Astrocyte of the spinal cord (primary cell): ENCODE results near the gene MARCKS.

Experiments
- DNase-seq: peaks from one replicate; pipeline ENCODE4 v3.0.0; 2011; ENCODE audit warnings: low read depth, low spot score
- H3K4me3 ChIP-seq: 2 replicates; pipeline ENCODE4 v1.5.1; 2011; ENCODE audit warnings: low read depth, mild to moderate bottlenecking, low read length, moderate library complexity
- in situ Hi-C: cut with HindIII; loops from 2 replicates; pipeline ENCODE4 v1.10.0; 2017; ENCODE audit warnings: low sequenced_read_pairs
- TF ChIP-seq, protein P1 (sequence below): IDR thresholded peaks from 2 replicates; pipeline ENCODE4 v1.5.1; 2012; ENCODE audit warnings: low read depth, mild to moderate bottlenecking, low read length, inconsistent platforms

The MARCKS gene

DNA sequence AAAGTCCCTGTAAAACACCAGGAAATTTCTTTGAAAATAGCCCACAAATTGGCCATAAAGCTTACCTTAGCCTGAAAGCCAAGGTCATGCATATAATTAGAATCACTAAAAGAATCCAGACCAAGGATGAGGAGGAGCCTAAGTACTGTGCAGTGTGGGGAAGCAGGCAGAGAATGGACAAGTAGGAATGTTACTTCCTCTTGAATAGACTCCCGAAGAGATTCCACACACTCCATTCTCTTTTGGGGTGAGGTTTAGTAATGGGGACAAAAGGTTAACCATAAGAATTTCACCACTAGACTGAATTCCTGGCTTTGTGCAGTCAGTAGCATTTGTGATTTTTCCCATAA, 27.5 kb upstream of the MARCKS start:
- H3K4me3 ChIP-seq, result no peak overlapping the region
- peak; percentile 81 for DNase-seq
- TF ChIP-seq, protein P1, sequence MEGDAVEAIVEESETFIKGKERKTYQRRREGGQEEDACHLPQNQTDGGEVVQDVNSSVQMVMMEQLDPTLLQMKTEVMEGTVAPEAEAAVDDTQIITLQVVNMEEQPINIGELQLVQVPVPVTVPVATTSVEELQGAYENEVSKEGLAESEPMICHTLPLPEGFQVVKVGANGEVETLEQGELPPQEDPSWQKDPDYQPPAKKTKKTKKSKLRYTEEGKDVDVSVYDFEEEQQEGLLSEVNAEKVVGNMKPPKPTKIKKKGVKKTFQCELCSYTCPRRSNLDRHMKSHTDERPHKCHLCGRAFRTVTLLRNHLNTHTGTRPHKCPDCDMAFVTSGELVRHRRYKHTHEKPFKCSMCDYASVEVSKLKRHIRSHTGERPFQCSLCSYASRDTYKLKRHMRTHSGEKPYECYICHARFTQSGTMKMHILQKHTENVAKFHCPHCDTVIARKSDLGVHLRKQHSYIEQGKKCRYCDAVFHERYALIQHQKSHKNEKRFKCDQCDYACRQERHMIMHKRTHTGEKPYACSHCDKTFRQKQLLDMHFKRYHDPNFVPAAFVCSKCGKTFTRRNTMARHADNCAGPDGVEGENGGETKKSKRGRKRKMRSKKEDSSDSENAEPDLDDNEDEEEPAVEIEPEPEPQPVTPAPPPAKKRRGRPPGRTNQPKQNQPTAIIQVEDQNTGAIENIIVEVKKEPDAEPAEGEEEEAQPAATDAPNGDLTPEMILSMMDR, result no peak
- in situ Hi-C loops, result no loop called here

DNA sequence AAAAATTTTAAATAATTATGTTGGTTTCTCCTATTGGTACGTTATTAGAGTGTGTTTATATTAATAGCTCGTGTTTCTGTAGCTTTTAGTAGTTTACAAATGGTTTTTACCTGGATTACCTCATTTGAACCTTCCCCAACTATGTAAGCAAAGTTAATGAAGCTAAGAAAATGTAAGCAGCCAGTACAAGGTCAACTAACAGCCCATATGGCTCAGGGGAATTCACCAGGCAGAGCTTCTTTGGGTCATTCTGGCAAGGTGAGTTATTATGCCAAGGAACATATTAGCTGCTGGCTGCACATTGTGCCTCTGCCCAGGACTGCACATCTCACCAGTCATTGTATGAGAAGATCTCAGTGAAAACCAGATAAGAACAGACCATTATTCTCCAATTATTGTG, 27.0 kb upstream of the MARCKS start:
- H3K4me3 ChIP-seq, result no peak overlapping the region
- TF ChIP-seq, protein P1, result no peak
- in situ Hi-C loops, result no loop called here
- no peak for DNase-seq

DNA sequence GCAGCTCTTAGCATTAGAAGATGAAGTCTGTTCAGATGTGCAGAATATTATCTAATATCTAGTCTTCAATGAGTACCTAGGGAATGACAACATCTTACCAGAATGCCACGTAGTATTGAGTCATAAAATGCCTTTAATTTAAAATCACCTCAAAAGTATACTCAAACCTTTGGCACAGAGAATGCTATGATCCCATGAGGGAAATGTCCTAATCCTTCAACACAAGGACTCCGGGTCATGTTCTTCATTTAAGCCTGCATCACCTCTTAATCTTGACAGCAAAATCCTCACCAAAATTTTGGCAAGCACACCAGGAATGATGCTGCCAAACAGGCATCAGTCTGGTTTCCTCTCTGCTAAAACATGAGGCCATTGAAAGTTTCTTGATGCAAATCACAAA, 23.6 kb upstream of the MARCKS start:
- DNase-seq, result peak; percentile 53
- in situ Hi-C loops, result no loop called here
- no peak overlapping the region for H3K4me3 ChIP-seq
- TF ChIP-seq, protein P1, result no peak

DNA sequence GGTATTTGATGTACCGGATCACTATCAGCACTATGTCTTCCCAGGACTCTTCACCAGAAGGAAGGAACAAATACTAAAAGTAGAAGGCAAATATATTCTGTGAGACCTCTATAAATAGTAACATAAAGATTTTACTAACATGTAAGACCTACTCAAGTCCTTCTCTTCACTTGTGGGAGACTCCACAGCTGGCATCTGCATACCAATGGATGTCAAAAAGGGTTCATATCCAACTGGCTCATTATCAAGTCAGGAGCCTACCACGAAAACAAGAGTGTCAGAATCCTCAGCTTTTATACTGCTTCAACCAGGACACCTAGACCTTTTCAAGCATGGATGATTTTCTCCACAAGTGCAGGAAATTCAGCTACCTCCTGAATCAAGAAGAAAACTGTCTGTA, 20.0 kb upstream of the MARCKS start:
- H3K4me3 ChIP-seq, result no peak overlapping the region
- no peak for DNase-seq
- TF ChIP-seq, protein P1, result no peak
- in situ Hi-C loops, result no loop called here

DNA sequence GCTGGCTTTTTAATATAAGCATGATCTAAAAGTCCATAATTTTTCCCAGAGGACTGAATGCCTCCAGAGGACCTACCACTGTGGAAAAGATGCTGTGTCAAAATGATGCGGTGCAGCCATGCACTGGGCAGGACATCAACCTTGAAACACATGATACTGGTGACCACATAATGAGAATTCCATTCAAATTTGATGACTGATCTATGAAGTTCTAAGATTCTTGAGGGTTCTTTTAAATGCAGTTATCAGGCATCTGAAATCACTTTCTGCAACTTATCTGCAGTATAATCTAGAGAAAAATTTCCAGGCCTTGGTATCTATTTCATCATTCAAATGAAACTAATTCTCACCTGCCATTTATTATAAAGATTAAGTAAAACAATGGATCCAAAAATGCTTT, 15.0 kb upstream of the MARCKS start:
- TF ChIP-seq, protein P1, result no peak
- in situ Hi-C loops, result no loop called here
- peak; percentile 84 for DNase-seq
- H3K4me3 ChIP-seq, result no peak overlapping the region

DNA sequence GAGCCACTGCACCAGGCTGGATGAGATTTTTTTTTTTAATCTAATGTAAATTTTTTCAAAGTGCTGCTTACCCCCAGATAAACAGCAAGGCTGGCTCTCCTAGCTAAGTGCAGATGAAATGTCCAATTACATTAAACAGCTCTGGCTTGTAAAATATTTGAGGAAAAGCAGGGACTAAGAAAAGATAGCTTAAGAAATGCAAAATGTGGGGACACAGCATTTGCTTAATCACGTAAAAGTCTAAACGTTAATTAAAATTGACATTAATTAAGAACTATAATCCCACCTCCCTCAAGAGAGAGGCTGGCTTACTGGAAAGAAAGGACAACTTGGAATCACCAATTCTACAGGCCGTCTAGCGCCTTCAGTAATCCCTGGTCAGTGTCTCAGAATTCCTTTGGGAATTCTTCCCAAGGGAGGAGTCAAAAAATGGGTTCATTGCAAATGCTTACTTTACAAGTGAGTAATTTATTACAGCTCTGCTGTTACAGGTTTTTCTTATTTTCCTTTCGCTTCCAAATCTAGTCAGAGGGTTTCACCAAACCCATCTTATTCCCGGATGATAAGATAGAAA, 13.6 kb upstream of the MARCKS start:
- TF ChIP-seq, protein P1, result no peak
- in situ Hi-C loops, result no loop called here
- H3K4me3 ChIP-seq, result no peak overlapping the region
- DNase-seq, result no peak

DNA sequence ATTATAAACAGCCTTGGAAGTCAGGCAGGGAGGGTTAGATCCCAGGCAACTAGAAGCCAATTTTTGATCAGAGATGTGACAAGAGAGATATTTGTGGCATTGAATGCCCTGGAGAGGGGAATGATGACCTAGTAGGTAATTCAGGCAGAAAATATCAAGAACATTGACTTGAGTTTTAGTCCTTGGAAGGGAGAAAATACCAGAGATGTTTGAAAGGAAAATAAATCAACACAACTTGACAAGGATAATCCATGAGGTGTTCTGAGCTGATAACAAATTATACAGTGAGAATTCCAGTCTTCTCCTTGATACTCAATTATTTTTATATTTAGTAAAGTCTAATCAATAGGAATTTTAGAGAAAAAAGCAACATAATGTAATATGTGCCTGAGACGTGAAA, 10.6 kb upstream of the MARCKS start:
- in situ Hi-C loops, result no loop called here
- no peak overlapping the region for H3K4me3 ChIP-seq
- no peak for DNase-seq
- TF ChIP-seq, protein P1, result no peak
